ENCODE measurements around the gene IPPK.

DNA sequence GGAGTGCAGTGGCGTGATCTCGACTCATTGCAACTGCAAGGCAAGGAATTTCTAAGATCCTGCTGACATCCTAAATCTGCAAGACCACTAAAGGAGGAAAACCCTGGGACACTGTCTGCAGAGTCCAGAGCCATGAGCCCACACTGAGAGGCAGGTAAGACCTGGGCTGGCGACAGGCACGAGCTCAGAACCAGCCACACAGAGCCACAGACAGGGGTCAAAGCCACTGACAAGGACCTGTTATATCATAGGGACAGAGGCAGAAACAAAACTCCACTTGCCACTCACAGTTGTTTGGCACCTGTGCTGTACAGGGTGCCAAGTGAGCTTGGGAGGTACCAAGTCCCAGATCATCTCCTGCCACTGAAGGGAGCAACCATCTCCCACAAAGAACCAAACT lies 34.2 kb downstream of the IPPK start:
- TF ChIP-seq FOXM1 (IDR thresholded peaks at IDR 0.05; ENCODE audit: borderline replicate concordance) = no peak
- no peak for TF ChIP-seq ELF4 (IDR thresholded peaks at IDR 0.05)
- TF ChIP-seq SP1 (IDR thresholded peaks at IDR 0.05) = no peak
- no peak for TF ChIP-seq L3MBTL2 (conservative IDR thresholded peaks at IDR 0.05)
- TF ChIP-seq FOXK2 (IDR thresholded peaks at IDR 0.05) = no peak
- TF ChIP-seq CTBP1 (IDR thresholded peaks at IDR 0.05; ENCODE audit: borderline replicate concordance) = no peak

Measured in HEK293T (cell line).